CD4-positive, alpha-beta T cell (primary cell): ENCODE results near the gene ZNF778. TPM values are rescaled to one million over a fixed set of nuclear protein-coding genes. Genes with fewer than 3 reads are reported as not detected.

Experiments
- ATAC-seq: fragments of 200-7000 bp; cut with Tn5 transposase; one replicate; pipeline ENCODE4 v1.10.0; 2022; ENCODE audit warnings: mild to moderate bottlenecking; ENCODE audit not compliant: poor library complexity
- CTCF ChIA-PET: fragments of 350-600 bp; sonication (Branson Sonifier 250); formaldehyde crosslinking; loops from one replicate; lab custom pipeline; 2021; ENCODE audit warnings: antibody characterized with exemption, inconsistent platforms; lab: Charles Lee
- POLR2A ChIA-PET: fragments of 350-600 bp; sonication (Branson Sonifier 250); formaldehyde crosslinking; loops from one replicate; lab custom pipeline; 2021; ENCODE audit warnings: antibody characterized with exemption, inconsistent platforms; lab: Charles Lee
- DNase-seq, 14 experiments: peaks; one replicate each; pipeline ENCODE4 v3.0.0-alpha.2; 2013 to 2020; ENCODE audit warnings: mixed read lengths in 2 of 14
- H3K27ac ChIP-seq, 2 donors: one replicate each; pipeline versions ENCODE4 v1.5.1 to v1.7.0; 2013; ENCODE audit warnings: low read length in 2 of 2, low read depth in 1 of 2, mild to moderate bottlenecking in 1 of 2
- H3K27me3 ChIP-seq, 2 experiments: 1 replicate in 1 of 2; 2 replicates in 1 of 2; pipeline versions ENCODE4 v1.6.1 to v1.7.0; 2013; ENCODE audit warnings: low read length in 2 of 2, control low read depth in 1 of 2, mild to moderate bottlenecking in 1 of 2, moderate library complexity in 1 of 2; ENCODE audit not compliant: insufficient read depth in 2 of 2, control insufficient read depth in 1 of 2
- H3K36me3 ChIP-seq: one replicate; pipeline ENCODE4 v1.6.1; 2013; ENCODE audit warnings: low read length, control low read depth; ENCODE audit not compliant: insufficient read depth
- H3K4me1 ChIP-seq: one replicate; pipeline ENCODE4 v1.6.1; 2013; ENCODE audit warnings: low read length, control low read depth; ENCODE audit not compliant: insufficient read depth
- H3K4me3 ChIP-seq: one replicate; pipeline ENCODE4 v1.5.1; 2013; ENCODE audit warnings: mild to moderate bottlenecking, low read length, moderate library complexity
- H3K9me3 ChIP-seq, 2 experiments: 1 replicate in 1 of 2; 2 replicates in 1 of 2; pipeline versions ENCODE4 v1.6.1 to v1.7.0; 2013; ENCODE audit warnings: low read length in 2 of 2, mild to moderate bottlenecking in 2 of 2, control low read depth in 1 of 2, moderate library complexity in 1 of 2; ENCODE audit not compliant: control insufficient read depth in 1 of 2, insufficient read depth in 1 of 2
- H3K27ac Mint-ChIP-seq: one replicate; pipeline ENCODE4 v1.8.0; 2020; ENCODE audit warnings: mixed read lengths
- H3K27me3 Mint-ChIP-seq: one replicate; pipeline ENCODE4 v1.8.0; 2021; ENCODE audit warnings: mixed read lengths
- H3K36me3 Mint-ChIP-seq: one replicate; pipeline ENCODE4 v1.8.0; 2021; ENCODE audit warnings: low read depth, mixed read lengths
- H3K4me1 Mint-ChIP-seq: one replicate; pipeline ENCODE4 v1.8.0; 2021; ENCODE audit warnings: low read depth, mixed read lengths
- H3K4me3 Mint-ChIP-seq: one replicate; pipeline ENCODE4 v1.8.0; 2020; ENCODE audit warnings: mild to moderate bottlenecking, mixed read lengths
- H3K9me3 Mint-ChIP-seq: one replicate; pipeline ENCODE4 v1.8.0; 2020; ENCODE audit warnings: mixed read lengths
- CTCF ChIP-seq: fragments of 200-600 bp; IDR thresholded peaks from one replicate; pipeline ENCODE4 v1.8.0; 2022; ENCODE audit warnings: antibody characterized with exemption, mild to moderate bottlenecking
- intact Hi-C, 2 experiments: fragments of 100-400 bp; cut with DNase I in 1 of 2; cut with micrococcal nuclease in 1 of 2; formaldehyde crosslinking; loops; one replicate each; pipeline versions ENCODE4 v1.15.1 to v1.9.0; 2023 to 2025; cut with DNase I, micrococcal nuclease
- total RNA-seq, 174 experiments: library from RNA in 2 of 174; stranded (reverse) in 2 of 174; gene quantifications; one replicate each; pipeline ENCODE4 v1.2.3 and lab custom pipeline; 2021 to 2026

ZNF778 gene
- total RNA-seq, 2 experiments from 2014 or later, result 4.0 to 6.7 TPM

- Mint-ChIP-seq H3K27me3 (peaks cover 33% of the 10 kb centered on the region), H3K36me3 (no peaks in the 10 kb centered on the region), H3K4me1 (peaks cover 1% of the 10 kb centered on the region), H3K4me3 (no peak overlapping the region), H3K9me3 (no peaks in the 10 kb centered on the region), H3K27ac (no peak overlapping the region)
- ChIA-PET POLR2A (no interaction called here), CTCF (no interaction called here)
- H3K4me1 ChIP-seq, result no peaks in the 10 kb centered on the region
- TF ChIP-seq CTCF, result no peak
- H3K4me3 ChIP-seq, result no peak overlapping the region
- intact Hi-C loops, result no loop called here
- H3K36me3 ChIP-seq, result no peaks in the 10 kb centered on the region
- peaks cover 15 to 23% of the 10 kb centered on the region in 2 experiments for H3K27me3 ChIP-seq
- no peak for ATAC-seq
- DNase-seq, result no peak
- no peaks in the 10 kb centered on the region for H3K9me3 ChIP-seq
- no peak overlapping the region for H3K27ac ChIP-seq
Observed at GRCh38 chr16:89209522-89210044, 7.9 kb upstream of the ZNF778 start.

GRCh38 chr16:89210165-89210903 lies 7.2 kb upstream of the ZNF778 start:
- Mint-ChIP-seq H3K36me3 (no peaks in the 10 kb centered on the region), H3K27me3 (peaks cover 28% of the 10 kb centered on the region), H3K27ac (no peak overlapping the region), H3K4me1 (peaks cover 8% of the 10 kb centered on the region), H3K4me3 (no peak overlapping the region), H3K9me3 (no peaks in the 10 kb centered on the region)
- peaks cover 13 to 18% of the 10 kb centered on the region in 2 experiments for H3K27me3 ChIP-seq
- no peaks in the 10 kb centered on the region for H3K4me1 ChIP-seq
- DNase-seq (no peak), ATAC-seq (no peak)
- no peaks in the 10 kb centered on the region for H3K9me3 ChIP-seq
- H3K4me3 ChIP-seq, result no peak overlapping the region
- ChIA-PET CTCF (no interaction called here), POLR2A (no interaction called here)
- H3K27ac ChIP-seq, result no peak overlapping the region
- no peak for TF ChIP-seq CTCF
- intact Hi-C loops, result no loop called here
- H3K36me3 ChIP-seq, result no peaks in the 10 kb centered on the region

GRCh38 chr16:89210904-89211515 lies 6.5 kb upstream of the ZNF778 start:
- intact Hi-C loops, result no loop called here
- peaks cover 6% of the 10 kb centered on the region for H3K4me1 ChIP-seq
- CTCF ChIA-PET, result no interaction called here
- H3K27me3 Mint-ChIP-seq, result peaks cover 28% of the 10 kb centered on the region
- no peak overlapping the region for H3K4me3 ChIP-seq
- no peaks in the 10 kb centered on the region for H3K36me3 Mint-ChIP-seq
- H3K9me3 ChIP-seq, result no peaks in the 10 kb centered on the region
- DNase-seq (no peak), ATAC-seq (no peak)
- no peak overlapping the region for H3K27ac Mint-ChIP-seq
- H3K27ac ChIP-seq, result no peak overlapping the region
- peaks cover 13 to 18% of the 10 kb centered on the region in 2 experiments for H3K27me3 ChIP-seq
- TF ChIP-seq CTCF, result no peak
- POLR2A ChIA-PET, result no interaction called here
- H3K9me3 Mint-ChIP-seq, result no peaks in the 10 kb centered on the region
- peaks cover 8% of the 10 kb centered on the region for H3K4me1 Mint-ChIP-seq
- H3K4me3 Mint-ChIP-seq, result no peak overlapping the region
- H3K36me3 ChIP-seq, result no peaks in the 10 kb centered on the region
